ENCODE results near the gene TBC1D1. TPM values are rescaled to one million over a fixed set of nuclear protein-coding genes. Genes with fewer than 3 reads are reported as not detected.

TBC1D1 gene
- total and polyA plus RNA-seq, 2 experiments from 2014 or later, result 100.0 to 214 TPM

DNA sequence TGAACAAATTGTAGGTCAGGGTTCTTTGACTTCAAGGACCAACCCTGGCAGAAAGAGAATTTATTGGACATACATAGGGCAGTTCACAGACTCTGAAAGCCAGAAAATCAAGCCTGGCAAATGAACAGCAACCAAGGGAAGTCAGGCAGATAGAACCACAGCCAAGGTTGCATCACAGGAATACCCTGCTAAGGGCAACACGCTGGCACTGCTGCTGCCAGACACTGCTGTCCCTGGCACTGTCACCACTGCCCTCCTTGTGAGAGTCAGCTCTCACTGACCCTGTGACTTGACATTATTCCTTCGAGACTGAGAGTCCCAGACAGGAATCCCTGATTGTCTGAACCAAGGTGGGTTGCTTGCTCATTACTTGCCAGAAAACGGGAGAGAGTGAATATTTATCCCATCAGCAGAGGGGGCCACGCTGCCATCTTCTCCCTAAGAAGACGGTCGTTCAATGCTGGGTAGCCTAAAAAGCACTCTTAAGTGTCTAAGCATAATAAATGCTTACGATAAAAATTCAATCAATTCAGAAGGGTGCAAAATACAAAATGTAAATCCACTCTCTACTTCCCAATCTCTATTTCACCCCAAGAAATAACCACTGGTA, 46.1 kb downstream of the TBC1D1 start:
- no peak overlapping the region for H3K27ac ChIP-seq
- peak in 1 of 2 donors; percentile 6 for DNase-seq (ENCODE audit: low read depth in 1 of 2, low spot score in 1 of 2)
- H3K36me3 ChIP-seq, result no peaks in the 10 kb centered on the region
- no peak overlapping the region for H3K4me3 ChIP-seq
- TF ChIP-seq, protein P1, sequence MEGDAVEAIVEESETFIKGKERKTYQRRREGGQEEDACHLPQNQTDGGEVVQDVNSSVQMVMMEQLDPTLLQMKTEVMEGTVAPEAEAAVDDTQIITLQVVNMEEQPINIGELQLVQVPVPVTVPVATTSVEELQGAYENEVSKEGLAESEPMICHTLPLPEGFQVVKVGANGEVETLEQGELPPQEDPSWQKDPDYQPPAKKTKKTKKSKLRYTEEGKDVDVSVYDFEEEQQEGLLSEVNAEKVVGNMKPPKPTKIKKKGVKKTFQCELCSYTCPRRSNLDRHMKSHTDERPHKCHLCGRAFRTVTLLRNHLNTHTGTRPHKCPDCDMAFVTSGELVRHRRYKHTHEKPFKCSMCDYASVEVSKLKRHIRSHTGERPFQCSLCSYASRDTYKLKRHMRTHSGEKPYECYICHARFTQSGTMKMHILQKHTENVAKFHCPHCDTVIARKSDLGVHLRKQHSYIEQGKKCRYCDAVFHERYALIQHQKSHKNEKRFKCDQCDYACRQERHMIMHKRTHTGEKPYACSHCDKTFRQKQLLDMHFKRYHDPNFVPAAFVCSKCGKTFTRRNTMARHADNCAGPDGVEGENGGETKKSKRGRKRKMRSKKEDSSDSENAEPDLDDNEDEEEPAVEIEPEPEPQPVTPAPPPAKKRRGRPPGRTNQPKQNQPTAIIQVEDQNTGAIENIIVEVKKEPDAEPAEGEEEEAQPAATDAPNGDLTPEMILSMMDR (IDR thresholded peaks at IDR 0.05; ENCODE audit: low read depth, low read length), result no peak
- H3K9me3 ChIP-seq (ENCODE audit: low read depth), result no peaks in the 10 kb centered on the region
- no peaks in the 10 kb centered on the region for H3K27me3 ChIP-seq
- H3K4me1 ChIP-seq (ENCODE audit: low read depth), result no peaks in the 10 kb centered on the region

DNA sequence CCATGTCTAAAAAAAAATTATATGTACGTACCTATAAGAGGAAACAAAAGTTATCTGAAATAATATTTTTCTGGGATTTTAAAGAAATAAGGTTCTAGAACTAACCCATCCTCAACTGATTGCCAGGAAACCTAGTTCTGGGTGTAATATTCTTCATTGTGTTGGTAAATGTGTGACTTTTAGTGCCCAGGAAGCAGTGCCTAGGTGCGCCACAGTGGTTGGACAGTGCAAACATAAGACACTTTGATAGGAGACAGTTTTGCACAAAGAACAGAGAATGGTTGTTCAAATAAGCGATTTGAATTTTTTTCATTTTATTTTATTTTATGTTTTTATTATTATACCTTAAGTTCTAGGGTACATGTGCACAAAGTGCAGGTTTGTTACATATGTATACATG, 47.3 kb downstream of the TBC1D1 start:
- Histone ChIP-seq H3K4me1 (ENCODE audit: low read depth) (no peaks in the 10 kb centered on the region), H3K27me3 (no peaks in the 10 kb centered on the region), H3K9me3 (ENCODE audit: low read depth) (no peaks in the 10 kb centered on the region), H3K27ac (no peak overlapping the region), H3K4me3 (no peak overlapping the region), H3K36me3 (no peaks in the 10 kb centered on the region)
- DNase-seq (ENCODE audit: low read depth in 1 of 2, low spot score in 1 of 2), result no peak
- TF ChIP-seq, protein P1 (IDR thresholded peaks at IDR 0.05; ENCODE audit: low read depth, low read length), result no peak

DNA sequence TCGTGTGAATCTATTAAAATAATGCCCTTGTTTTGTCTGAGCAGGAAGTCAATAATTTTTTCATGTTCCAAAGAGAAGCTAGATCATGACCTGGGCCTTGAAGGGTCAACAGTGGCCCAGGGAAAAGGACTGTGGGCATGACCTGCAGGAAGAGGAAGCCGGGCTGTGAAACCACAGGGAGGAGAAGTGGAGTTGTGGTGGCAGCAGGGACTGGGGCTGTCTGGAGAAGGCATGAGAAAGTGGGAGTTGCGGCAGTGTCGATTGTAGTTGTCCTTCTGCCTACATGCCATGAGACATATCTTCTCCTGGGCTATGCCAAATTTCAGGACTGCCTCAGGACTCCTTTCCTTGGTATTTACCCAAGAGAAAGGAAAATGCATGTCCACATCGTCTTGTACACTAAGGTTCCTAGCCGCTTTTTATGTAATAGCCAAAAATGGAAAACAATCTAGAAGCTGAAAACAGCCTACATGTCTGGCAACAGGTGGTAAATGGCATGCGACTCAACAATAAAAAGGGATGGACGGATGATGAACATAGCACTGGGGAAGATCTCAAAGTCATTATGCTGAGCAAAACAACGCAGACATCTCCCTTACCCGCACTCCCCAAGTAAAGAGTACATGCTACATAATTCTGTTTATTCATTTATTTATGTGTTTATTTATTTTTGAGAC, 55.8 kb downstream of the TBC1D1 start:
- Histone ChIP-seq H3K9me3 (ENCODE audit: low read depth) (no peaks in the 10 kb centered on the region), H3K27ac (no peak overlapping the region), H3K27me3 (no peaks in the 10 kb centered on the region), H3K4me1 (ENCODE audit: low read depth) (peaks cover 6% of the 10 kb centered on the region), H3K36me3 (no peaks in the 10 kb centered on the region), H3K4me3 (no peak overlapping the region)
- no peak for DNase-seq (ENCODE audit: low read depth in 1 of 2, low spot score in 1 of 2)
- TF ChIP-seq, protein P1 (IDR thresholded peaks at IDR 0.05; ENCODE audit: low read depth, low read length), result no peak

DNA sequence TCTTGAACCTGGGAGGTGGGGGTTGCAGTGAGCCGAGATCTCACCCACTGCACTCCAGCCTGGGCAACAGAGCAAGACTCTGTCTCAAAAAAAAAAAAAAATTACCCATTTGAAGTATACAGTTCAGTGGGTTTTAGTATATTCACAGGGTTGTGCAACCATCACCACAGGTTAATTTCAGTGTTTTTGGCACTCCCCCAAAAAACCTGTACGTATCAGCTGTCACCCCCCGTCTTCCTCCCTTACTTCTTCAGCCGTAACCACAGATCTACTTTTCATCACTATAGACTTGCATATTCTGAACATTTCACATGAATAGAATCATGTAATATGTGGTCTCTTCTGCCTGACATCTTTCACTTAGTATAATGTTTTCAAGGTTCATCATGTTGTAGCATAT, 57.7 kb downstream of the TBC1D1 start:
- TF ChIP-seq, protein P1 (IDR thresholded peaks at IDR 0.05; ENCODE audit: low read depth, low read length), result no peak
- H3K9me3 ChIP-seq (ENCODE audit: low read depth), result no peaks in the 10 kb centered on the region
- H3K27ac ChIP-seq, result no peak overlapping the region
- H3K4me1 ChIP-seq (ENCODE audit: low read depth), result peaks cover 6% of the 10 kb centered on the region
- H3K27me3 ChIP-seq, result no peaks in the 10 kb centered on the region
- DNase-seq (ENCODE audit: low read depth in 1 of 2, low spot score in 1 of 2), result no peak
- H3K4me3 ChIP-seq, result no peak overlapping the region
- no peaks in the 10 kb centered on the region for H3K36me3 ChIP-seq

DNA sequence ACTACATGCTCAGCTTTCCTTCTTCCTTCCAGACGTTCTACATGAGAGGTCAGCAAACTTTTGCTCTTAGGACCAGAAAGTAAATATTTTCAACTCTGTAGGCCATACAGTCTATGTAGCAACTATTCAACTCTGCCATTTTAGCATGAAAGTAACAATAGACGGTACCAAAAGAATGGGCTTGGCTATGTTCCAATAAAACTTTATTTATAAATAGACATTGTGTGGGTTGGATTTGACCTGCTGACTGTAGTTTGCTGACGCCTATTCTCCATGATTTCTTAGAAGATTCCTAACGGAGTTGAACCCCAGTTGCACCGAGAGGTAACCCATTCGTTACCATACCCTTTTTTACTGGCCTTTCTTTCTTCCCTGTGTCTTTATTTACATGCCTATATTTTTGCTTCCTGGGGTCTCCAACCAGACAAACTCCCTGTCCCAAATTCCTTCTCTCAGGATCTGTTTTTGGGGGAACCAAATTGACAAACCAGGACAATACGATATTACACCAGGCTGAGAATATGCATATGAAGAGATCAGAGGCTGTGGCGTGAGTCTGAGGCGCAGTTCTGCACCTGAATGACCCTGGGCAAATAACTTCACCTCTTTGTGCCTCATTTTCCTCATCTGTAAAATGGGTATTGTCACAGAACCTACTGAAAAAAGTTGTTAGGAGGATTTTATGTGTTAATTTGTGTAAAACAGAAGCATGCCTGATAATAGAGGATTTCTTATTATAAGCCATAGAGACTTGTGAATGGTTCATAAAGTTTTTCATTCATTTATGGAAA, 58.9 kb downstream of the TBC1D1 start:
- DNase-seq (ENCODE audit: low read depth in 1 of 2, low spot score in 1 of 2), result no peak
- Histone ChIP-seq H3K9me3 (ENCODE audit: low read depth) (no peaks in the 10 kb centered on the region), H3K36me3 (no peaks in the 10 kb centered on the region), H3K4me3 (no peak overlapping the region), H3K4me1 (ENCODE audit: low read depth) (peaks cover 6% of the 10 kb centered on the region), H3K27me3 (no peaks in the 10 kb centered on the region), H3K27ac (no peak overlapping the region)
- TF ChIP-seq, protein P1 (IDR thresholded peaks at IDR 0.05; ENCODE audit: low read depth, low read length), result no peak

All from cardiac muscle cell (in vitro differentiated cells and primary cell).